Activated T-cell treated with anti-CD3 and anti-CD28 coated beads, Interleukin-2, amount 50 U/mL, for 4 hours (primary cell): ENCODE results near the gene EYS. TPM values are rescaled to one million over a fixed set of nuclear protein-coding genes. Genes with fewer than 3 reads are reported as not detected.
"Not testable (repeated sequence)": the region's sequence is repeated elsewhere in the genome, so short reads cannot be mapped to it uniquely, and the experiment has no call there.

ENCODE experiments used
- ATAC-seq, 2 donors: fragments of 200-7000 bp; cut with Tn5 transposase; one replicate each; pipeline ENCODE4 v1.10.0; 2021
- DNase-seq: peaks from one replicate; pipeline ENCODE4 v3.0.0-alpha.2; 2020
- H3K27me3 Mint-ChIP-seq: one replicate; pipeline ENCODE4 v1.8.0; 2021; ENCODE audit warnings: low read depth, mixed read lengths
- H3K36me3 Mint-ChIP-seq: one replicate; pipeline ENCODE4 v1.8.0; 2022; ENCODE audit warnings: mixed read lengths; ENCODE audit not compliant: insufficient read depth
- H3K4me1 Mint-ChIP-seq: one replicate; pipeline ENCODE4 v1.8.0; 2021; ENCODE audit warnings: low read depth, mixed read lengths
- H3K4me3 Mint-ChIP-seq: one replicate; pipeline ENCODE4 v1.8.0; 2021; ENCODE audit warnings: mild to moderate bottlenecking, moderate library complexity, mixed read lengths
- H3K9me3 Mint-ChIP-seq: one replicate; pipeline ENCODE4 v1.8.0; 2021; ENCODE audit warnings: mixed read lengths
- total RNA-seq, 3 donors: library from RNA; stranded (reverse); gene quantifications; one replicate each; pipeline ENCODE4 v1.2.1, GENCODE V29; 2021

Gene EYS
- total RNA-seq, 3 donors from 2014 or later = not detected

DNA sequence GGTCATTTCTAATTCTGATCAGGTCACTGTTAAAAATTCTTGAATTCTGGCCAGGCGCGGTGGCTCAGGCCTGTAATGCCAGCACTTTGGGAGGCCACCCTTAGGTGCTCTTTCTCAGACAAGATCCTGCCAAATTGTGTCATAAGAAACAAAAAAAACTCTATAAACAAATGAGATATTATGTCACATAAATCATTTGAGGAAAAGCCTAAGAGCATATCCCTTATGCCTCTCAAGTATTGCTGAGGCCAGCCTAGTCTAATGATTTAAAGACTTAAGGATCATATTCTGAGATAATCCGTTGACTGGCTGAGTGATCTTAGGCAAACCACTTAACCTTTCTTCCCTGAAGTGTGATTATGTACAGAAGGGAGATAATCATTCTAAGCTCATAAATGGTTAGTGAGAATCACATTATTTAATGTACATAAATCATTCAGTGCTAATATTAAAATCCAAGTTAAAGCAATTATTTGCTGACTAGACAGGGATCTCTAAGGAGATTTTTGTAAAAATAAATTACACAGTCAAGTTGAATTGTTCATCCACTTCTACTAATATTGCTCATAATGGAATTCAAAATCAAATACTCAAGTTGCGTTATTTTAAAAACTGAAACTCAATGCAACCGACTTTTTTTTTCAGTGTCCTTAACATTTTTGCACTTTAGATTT lies 1706.1 kb downstream of the EYS start:
- H3K36me3 Mint-ChIP-seq = no peaks in the 10 kb centered on the region
- no peaks in the 10 kb centered on the region for H3K4me1 Mint-ChIP-seq
- H3K4me3 Mint-ChIP-seq = no peak overlapping the region
- DNase-seq (no peak), ATAC-seq (no peak)
- H3K27me3 Mint-ChIP-seq = no peaks in the 10 kb centered on the region
- peaks cover under 1% of the 10 kb centered on the region for H3K9me3 Mint-ChIP-seq

DNA sequence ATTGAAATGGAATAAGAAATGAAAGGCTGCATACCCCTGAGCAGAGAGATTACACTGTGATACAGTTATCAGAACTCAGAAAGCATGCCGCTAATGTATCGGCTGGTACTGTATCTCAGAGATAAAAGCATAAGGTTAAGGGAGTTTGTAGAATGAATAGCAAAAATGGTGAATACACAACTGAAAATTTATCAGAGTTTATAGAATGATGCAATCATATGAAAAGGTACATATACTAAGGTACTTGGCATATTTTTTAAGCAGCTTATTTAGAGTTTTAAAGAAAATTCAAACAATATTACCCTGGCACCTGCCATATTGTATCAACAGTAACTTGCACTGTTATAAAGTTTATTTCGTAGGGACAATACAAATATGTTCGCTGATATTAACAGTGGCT lies 1707.4 kb downstream of the EYS start:
- Mint-ChIP-seq H3K4me1 (no peaks in the 10 kb centered on the region), H3K4me3 (no peak overlapping the region), H3K36me3 (no peaks in the 10 kb centered on the region), H3K27me3 (no peaks in the 10 kb centered on the region), H3K9me3 (no peaks in the 10 kb centered on the region)
- DNase-seq (no peak), ATAC-seq (no peak)

DNA sequence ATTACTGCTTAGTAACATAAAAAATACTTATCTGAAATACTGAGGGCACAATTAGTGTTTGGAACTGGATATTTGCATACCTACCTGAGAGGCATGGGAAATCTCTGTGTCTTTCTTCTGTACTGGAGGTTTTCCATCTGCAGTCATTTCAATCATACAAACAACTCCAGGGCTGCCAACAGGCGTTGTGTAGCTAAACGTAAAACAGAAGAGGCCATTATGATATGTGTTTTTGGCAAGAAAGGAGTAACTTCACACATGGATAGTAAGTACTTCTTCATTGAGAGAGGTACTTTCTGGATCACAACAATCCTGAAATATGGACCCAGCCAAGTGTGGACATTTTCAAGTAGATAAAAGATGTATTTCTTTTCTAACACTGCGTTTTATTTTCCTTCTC lies 1708.0 kb downstream of the EYS start:
- Mint-ChIP-seq H3K4me1 (no peaks in the 10 kb centered on the region), H3K36me3 (no peaks in the 10 kb centered on the region), H3K27me3 (no peaks in the 10 kb centered on the region), H3K4me3 (no peak overlapping the region), H3K9me3 (no peaks in the 10 kb centered on the region)
- ATAC-seq (no peak), DNase-seq (no peak)

DNA sequence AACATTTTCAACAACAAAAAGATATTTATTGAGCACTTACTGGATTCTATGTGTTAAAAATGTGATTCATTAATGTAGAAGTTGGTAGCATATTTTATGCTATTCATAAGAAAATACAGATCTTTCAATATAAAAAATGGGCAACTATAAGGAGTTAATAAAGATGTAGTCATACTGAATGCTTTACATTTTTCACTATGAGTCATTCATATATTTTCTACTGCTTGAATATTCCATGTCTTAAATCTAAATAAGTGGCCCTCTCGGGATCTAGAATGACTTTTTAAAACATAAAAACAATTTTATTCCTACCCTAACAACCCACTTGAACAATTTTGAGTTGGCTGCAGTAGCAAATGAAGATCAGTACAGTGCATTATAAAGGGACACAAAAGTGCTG lies 1709.3 kb downstream of the EYS start:
- Mint-ChIP-seq H3K36me3 (no peaks in the 10 kb centered on the region), H3K4me1 (no peaks in the 10 kb centered on the region), H3K27me3 (no peaks in the 10 kb centered on the region), H3K4me3 (no peak overlapping the region), H3K9me3 (no peaks in the 10 kb centered on the region)
- no peak for ATAC-seq
- no peak for DNase-seq

DNA sequence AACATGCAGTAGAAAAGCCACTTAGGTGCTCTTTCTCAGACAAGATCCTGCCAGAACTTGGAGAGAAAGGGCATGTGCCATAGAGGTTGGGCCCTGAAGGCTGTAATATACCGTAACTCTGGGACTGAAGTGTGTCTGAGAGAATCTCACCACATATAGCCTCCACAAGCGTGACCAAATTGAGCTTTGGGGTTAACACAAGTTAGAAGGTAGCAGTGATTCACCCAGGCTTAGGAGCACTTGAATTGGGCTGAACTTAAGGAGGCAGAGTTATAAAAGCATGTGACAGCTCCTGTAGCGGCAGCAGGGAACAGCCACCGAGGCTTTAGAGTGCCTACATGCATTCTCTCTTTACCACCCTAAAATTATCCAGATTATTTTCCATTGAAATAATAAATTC lies 1709.8 kb downstream of the EYS start:
- Mint-ChIP-seq H3K4me3 (no peak overlapping the region), H3K36me3 (no peaks in the 10 kb centered on the region), H3K4me1 (no peaks in the 10 kb centered on the region), H3K9me3 (no peaks in the 10 kb centered on the region), H3K27me3 (no peaks in the 10 kb centered on the region)
- ATAC-seq (no peak), DNase-seq (no peak)

DNA sequence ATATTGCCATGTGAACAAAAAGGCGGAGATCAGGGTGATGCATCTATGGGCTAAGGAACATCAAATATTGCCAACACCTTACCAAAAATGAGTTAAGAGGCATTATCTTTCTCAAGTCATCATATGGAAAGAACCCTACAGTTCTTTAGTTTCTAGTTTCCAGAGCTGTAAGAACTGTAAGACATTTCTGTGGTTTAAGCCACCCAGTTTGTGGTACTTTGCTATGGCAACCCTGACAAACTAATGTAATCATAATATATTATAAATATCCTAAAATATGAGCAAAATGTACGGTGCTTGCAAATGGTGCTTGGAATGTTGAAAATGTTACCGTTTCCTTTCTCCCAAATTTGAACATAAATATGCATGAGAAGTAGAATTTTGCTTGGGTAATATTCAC lies 1721.8 kb downstream of the EYS start:
- no peaks in the 10 kb centered on the region for H3K9me3 Mint-ChIP-seq
- no peak for DNase-seq
- no peak for ATAC-seq
- no peaks in the 10 kb centered on the region for H3K4me1 Mint-ChIP-seq
- H3K27me3 Mint-ChIP-seq = no peaks in the 10 kb centered on the region
- no peaks in the 10 kb centered on the region for H3K36me3 Mint-ChIP-seq
- no peak overlapping the region for H3K4me3 Mint-ChIP-seq

DNA sequence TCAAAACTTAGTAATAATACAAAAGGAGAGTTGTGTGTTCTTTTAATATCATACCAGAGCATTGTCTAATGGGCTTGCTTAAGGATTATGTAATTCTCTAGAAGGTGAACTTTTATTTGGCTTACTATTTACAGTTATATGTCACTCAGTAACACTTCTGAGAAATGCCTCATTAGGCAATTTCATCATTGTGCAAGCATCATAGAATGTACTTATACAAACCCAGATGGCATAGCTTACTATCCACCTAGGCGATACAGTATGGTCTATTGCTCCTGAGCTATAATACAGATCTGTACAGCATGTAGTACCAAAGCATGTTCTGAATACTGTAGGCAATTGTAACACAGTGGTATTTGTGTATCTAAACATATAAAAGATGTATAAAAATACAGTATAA lies 1731.3 kb downstream of the EYS start:
- Mint-ChIP-seq H3K9me3 (no peaks in the 10 kb centered on the region), H3K36me3 (no peaks in the 10 kb centered on the region), H3K4me1 (no peaks in the 10 kb centered on the region), H3K4me3 (no peak overlapping the region), H3K27me3 (no peaks in the 10 kb centered on the region)
- DNase-seq (no peak), ATAC-seq (no peak)

DNA sequence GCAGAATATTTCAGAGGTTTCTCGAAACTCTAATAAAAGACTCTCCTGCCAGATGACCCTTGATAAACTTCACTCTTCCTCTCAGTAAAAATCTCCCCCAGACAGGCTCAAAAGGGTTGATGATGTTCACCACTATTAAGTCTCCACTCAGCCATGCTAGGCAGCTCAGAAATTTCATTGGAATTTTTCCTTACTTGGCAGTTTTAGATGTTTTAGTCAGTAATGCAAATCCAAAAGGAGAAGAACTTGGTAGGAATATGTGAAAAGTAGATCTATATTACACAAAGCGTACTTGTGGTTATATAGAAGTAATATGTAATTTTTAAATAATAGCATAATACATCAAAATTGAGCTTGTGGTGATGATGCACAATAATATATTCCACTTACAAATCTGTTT lies 1738.4 kb downstream of the EYS start:
- Mint-ChIP-seq H3K4me1 (no peaks in the 10 kb centered on the region), H3K4me3 (no peak overlapping the region), H3K36me3 (no peaks in the 10 kb centered on the region), H3K27me3 (no peaks in the 10 kb centered on the region), H3K9me3 (no peaks in the 10 kb centered on the region)
- DNase-seq (no peak), ATAC-seq (no peak)

DNA sequence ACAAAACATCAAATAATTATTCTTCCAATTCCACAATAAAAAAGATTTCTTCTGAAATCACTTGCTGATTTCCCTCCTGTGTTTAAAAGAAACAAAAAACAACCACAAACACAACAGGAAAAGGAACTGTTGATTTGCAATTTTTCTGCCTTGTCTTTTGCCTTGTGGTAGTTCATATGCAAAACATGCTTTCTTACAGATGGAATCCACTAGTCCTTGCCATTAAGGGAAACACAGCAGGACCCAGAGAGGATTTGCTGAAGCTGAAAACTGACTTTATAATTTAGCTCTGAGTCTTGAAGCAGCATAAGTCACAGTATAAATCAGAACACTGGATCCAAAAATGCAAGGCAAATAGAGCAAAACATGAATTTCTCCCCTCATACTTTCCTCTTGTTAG lies 1742.7 kb downstream of the EYS start:
- H3K9me3 Mint-ChIP-seq = no peaks in the 10 kb centered on the region
- H3K4me1 Mint-ChIP-seq = no peaks in the 10 kb centered on the region
- no peak overlapping the region for H3K4me3 Mint-ChIP-seq
- DNase-seq (no peak), ATAC-seq (no peak)
- no peaks in the 10 kb centered on the region for H3K36me3 Mint-ChIP-seq
- H3K27me3 Mint-ChIP-seq = no peaks in the 10 kb centered on the region

DNA sequence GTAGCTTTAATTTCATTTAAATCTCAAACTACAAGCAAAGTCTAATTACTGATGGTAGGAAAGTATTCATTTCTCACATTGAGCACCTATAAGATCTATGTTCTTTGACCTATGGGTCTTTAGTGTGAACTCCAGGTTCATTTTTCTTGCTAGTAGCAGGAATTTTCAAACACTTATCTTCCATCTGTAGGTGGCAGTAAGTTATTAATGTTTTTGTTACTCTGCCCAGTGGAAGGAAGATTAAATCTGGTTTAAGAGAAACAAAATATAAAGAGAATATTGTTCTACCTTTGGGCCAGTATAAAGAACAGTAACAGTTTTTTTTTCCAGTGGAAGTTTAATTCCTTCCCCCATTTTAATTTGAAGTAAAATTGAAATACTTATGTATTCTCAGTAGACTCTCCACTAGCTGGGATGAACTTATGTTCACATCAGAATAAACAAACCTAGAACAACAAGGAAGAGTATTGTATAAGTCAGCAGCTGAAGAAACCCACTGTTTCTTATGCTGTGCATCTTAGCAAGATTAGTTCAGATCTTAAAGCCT lies 1743.2 kb downstream of the EYS start:
- Mint-ChIP-seq H3K4me1 (no peaks in the 10 kb centered on the region), H3K27me3 (no peaks in the 10 kb centered on the region), H3K36me3 (no peaks in the 10 kb centered on the region), H3K9me3 (no peaks in the 10 kb centered on the region), H3K4me3 (no peak overlapping the region)
- no peak for ATAC-seq
- DNase-seq = no peak

DNA sequence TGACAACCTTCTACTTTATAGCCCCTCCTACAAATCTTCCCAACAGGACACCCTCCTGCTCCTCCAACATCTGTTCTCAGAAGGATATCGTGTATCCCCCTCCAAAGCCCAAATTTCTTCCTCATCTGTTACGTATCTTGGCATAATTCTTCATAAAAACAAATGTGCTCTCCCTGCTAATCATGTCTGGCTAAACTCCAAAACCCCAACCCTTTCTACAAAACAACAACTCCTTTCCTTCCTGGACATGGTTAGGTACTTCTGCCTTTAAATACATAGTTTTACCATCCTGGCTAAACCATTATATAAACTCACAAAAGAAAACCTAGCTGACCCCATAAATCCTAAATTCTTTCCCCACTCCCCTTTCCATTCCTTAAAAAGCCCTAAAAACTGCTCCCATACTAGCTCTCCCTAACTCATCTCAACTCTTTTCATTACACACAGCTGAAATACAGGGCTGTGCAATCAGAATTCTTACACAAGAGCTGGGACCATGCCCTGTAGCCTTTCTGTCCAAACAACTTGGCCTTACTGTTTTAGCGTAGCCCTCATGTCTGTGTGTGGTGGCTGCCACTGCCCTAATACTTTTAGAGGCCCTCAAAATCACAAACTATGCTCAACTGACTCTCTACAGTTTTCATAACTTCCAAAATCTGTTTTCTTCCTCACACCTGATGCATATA lies 1753.5 kb downstream of the EYS start:
- not testable (repeated sequence) for H3K36me3 Mint-ChIP-seq, H3K9me3 Mint-ChIP-seq, H3K27me3 Mint-ChIP-seq, ATAC-seq, DNase-seq, H3K4me3 Mint-ChIP-seq, H3K4me1 Mint-ChIP-seq

DNA sequence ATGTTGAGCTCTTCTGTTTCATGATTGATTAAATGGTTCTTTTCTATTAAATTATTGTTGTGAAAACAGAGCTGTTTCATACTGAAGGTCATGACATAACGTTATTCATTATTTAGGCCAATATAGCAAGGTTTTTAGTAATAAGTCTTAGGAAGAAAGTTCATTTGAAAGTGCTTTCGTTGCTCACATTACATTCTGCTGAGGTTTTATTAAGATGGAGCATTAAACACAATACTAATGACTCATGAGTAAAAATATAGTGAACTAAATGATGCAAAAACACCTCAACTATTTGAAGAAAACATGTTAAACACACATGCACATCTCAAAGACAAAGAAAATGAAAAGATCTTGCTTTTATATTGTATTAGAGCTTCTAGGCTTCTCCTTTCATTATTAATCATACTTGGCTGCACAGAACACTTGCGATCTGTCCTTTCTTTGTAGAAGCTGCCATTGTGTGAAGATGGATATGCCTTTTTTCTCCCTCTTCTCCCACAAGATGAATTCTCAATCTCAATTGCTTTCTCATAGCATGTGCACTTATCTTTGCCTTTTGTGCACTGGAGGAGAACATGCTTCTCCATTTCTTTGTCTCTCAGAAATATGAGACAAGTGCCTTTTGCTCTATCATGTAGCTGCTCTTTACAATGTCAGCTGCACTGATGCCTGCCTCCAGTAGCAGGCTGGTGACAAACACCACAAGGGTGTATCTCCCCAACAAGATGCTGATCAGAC lies 1759.1 kb downstream of the EYS start:
- DNase-seq (no peak), ATAC-seq (no peak)
- Mint-ChIP-seq H3K9me3 (peaks cover 3% of the 10 kb centered on the region), H3K4me1 (no peaks in the 10 kb centered on the region), H3K27me3 (no peaks in the 10 kb centered on the region), H3K36me3 (no peaks in the 10 kb centered on the region), H3K4me3 (no peak overlapping the region)

DNA sequence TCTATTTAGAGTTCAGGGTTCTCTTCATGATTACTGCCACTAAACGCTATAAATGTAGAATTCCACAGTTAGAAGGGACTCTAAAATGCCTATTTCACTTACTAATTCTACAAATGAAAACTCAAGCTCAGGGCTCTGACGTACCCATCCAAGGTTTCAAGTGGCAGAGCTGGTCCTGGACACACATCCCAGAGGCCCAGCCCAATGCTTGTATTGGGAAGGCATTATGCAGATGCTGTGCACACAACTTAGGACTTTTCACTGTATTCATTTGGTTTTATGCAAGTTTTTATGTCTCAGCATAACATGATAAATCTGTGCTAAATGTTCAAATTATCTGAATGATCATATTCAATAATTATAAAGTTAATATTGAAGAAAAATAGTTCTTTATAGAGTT lies 1761.0 kb downstream of the EYS start:
- H3K4me1 Mint-ChIP-seq = no peaks in the 10 kb centered on the region
- DNase-seq (no peak), ATAC-seq (no peak)
- no peaks in the 10 kb centered on the region for H3K27me3 Mint-ChIP-seq
- peaks cover 3% of the 10 kb centered on the region for H3K9me3 Mint-ChIP-seq
- no peak overlapping the region for H3K4me3 Mint-ChIP-seq
- no peaks in the 10 kb centered on the region for H3K36me3 Mint-ChIP-seq

DNA sequence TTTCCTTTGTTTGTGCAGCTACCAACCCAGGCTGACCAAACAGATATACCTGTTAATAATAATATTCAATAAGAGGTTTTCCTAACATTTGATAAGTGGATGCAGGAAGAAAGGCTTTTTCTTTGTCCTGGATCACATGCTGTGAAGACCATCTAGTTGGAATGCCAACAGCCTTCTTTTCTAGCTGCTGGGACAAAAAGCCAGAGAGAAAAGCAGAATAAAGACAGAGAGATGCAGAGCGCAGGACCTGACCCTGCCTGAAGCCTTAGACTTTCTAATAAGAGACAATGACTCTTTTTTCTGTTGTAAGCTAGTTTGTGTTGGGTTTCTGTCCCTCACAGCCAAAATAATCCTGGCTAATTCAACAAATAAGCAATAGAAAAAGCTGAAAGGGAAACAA lies 1763.2 kb downstream of the EYS start:
- Mint-ChIP-seq H3K4me1 (no peaks in the 10 kb centered on the region), H3K27me3 (no peaks in the 10 kb centered on the region), H3K9me3 (peaks cover 3% of the 10 kb centered on the region), H3K36me3 (no peaks in the 10 kb centered on the region), H3K4me3 (no peak overlapping the region)
- DNase-seq (no peak), ATAC-seq (no peak)
